NCI-H2227 (cell line): Measurements from ENCODE around the gene SHPK.

Experiments used
- DNase-seq: peaks from one replicate; lab custom pipeline; 2025; ENCODE audit not compliant: unreplicated experiment; lab: John Stamatoyannopoulos, UW

The SHPK gene

GRCh38 chr17:3660311-3660891 is 24.4 kb upstream of the SHPK start:
- DNase-seq = no peak

DNA sequence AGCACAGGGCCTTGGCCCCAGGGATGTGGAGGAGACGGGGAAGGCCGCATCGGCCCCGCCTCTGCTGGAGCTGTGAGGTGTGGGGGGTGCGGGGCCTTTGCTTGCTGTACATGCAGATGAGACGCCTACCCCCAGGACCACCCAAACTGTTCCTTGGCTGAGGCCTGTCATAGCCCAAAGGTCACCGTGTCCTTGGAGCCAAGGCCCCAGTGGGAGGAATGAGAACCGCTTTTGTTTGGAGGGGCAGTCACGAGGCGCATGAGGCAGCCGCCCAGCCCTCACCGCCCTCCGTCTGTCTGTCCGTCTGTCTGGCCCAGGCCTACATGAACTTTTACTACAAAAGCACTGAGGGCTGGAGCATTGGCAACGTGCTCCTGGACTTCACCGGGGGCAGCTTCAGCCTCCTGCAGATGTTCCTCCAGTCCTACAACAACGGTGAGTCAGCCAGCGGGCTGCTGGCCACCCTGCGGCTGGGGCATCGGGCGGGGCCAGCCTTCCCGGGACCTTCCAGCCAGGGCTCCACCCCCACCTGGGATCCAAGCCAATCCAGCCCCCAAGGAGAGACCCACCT is 23.6 kb upstream of the SHPK start:
- no peak for DNase-seq

DNA sequence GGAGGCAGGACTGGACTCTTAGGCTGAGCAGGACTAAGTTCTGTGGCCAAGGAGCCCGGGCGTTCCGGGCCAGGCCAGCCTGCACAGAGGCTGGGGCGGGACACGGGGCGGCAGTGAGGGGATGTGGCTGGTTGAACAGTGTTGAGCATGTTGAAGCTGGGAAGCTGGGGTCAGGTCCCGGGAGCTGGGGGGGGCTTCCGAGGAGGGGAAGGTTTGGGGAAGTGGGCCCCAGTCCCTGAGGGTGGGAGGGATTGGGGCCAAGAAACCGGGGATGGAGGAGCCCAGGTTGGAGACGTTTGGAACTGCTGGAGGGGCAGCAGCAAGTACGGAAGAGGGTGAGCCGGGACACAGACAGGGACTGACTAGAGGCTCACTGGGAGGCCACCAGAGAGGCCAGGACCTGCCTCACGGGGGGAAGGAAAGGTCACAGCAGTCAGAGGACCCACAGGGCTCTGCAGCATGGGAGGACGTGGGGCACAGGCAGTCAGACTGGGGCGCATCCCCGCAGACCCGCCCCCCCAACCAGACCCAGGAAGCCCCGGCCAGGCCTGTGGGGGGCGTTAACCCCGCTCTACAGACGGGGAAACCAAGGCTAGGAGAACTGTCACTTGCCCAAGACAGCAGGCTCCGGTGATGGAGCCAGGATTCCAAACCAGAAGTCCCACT is 22.9 kb upstream of the SHPK start:
- no peak for DNase-seq

DNA sequence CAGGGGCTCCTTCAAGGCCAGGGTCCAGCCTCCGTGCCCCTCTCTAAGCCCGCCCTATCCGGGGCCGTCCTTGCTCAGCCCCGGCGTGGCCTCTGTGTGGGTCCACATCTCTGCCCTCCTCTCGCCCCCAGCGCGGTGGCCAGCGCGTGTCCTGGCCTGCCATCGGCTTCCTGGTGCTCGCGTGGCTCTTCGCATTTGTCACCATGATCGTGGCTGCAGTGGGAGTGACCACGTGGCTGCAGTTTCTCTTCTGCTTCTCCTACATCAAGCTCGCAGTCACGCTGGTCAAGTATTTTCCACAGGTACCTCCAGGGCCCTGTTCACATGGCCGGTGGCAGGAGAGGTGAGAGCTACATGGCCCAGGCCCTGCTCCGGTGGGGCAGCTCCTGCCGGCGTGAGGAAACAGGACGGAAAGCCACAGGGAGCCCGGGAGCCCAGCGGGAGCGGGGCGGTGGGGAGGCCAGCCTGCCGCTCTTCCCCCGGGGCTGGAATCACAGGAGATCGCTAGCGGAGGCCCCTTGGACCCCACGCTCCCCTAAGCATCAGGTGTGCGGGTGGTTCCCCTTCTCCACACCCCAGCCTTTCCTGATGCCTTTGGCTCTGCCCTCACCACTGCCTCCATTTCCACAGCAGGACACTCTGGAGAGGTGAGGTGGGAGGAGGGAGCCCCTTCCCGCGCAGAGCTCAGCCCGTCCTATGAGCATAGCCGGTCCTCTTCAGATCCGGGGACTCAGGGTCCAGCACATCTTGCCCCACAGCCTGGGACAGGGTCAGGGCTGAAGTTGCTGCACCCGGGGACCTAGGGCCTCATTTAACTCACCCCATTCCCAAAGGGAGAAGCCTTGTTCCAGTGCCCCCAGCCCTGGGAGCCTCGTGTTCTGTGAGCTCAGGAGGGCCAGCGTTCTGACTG is 22.1 kb upstream of the SHPK start:
- DNase-seq = no peak

DNA sequence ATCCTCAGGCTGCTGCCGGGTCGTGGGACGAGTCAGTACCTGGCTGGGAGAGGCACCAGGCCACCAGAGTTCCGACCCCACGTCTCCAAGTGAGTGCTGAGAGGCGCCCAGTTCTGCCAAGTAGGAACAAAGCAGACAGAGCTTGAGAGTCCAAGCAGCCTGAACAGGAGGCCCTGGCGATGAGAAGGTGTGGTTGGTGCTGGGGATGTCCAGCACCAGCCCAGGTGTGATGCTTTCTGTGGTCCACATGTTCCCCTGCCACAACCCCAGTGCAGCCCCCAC is 21.5 kb upstream of the SHPK start:
- DNase-seq = no peak

DNA sequence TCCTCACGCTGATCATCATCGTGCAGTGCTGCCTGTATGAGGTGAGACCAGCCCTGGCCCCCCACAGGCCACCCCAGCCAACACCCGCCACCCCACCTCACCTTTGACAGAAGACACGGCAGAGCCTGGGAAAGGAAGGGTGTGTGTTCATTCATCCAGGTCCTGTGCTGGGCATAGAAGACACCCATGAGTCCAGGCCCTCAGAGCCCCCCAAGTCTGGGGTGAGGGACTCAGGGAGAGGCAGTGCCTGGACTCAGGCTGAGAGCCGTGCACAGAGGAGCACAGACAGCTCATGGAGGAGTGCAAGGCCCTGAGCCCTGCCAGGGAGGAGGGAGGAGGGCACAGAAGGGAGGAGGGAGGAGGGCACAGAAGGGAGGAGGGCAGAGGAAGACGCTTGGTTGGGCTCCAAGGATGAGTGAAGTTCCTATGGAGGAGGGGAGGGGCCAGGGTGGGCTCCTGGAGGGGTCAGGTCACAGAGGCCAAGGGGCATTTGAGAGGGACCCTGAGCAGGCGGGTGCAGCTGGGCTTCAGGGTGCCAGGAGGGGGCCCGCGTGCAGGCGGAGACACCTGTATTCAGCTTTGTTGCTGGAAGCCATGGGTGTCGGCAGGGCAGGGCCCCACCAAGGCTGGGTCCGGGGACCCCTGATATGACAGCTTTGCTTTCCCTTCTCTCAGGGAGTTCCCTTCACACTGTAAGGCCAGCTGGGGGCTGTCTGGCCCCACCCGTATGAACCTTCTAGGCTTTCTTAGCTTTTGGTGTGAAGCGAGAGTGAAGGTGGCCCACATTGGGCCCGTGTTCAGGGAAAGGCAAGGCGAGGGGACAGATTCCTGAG is 20.9 kb upstream of the SHPK start:
- DNase-seq = no peak

- no peak for DNase-seq
Measured at GRCh38 chr17:3656353-3656752, 20.3 kb upstream of the SHPK start.

- no peak for DNase-seq
Measured at GRCh38 chr17:3655766-3656165, 19.7 kb upstream of the SHPK start.

GRCh38 chr17:3647769-3648555 is 11.9 kb upstream of the SHPK start:
- DNase-seq = peak; percentile 25

DNA sequence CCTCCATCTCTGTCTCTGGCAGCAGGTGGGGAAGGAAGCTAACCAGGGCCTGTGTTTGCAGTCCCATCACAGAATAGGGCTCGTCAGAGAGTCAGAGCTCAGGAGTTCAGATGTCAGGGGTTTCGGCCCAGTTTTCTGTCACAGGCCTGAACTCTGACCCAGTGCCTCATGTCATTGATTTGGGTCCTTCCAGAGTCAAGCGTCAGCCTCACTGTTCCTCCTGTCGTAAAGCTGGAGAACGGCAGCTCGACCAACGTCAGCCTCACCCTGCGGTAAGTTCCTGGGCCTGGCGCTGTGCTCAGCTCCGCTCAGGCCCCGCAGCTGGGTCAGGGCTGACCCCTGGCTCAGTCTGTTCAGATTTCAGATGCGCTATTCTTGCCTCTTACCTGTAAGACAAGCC is 11.2 kb upstream of the SHPK start:
- no peak for DNase-seq

GRCh38 chr17:3645310-3645709 is 9.3 kb upstream of the SHPK start:
- DNase-seq = no peak

- no peak for DNase-seq
Measured at GRCh38 chr17:3643889-3644349, 7.9 kb upstream of the SHPK start.

GRCh38 chr17:3641717-3642486 is 5.9 kb upstream of the SHPK start:
- no peak for DNase-seq

- DNase-seq = no peak
Measured at GRCh38 chr17:3641014-3641413, 5.0 kb upstream of the SHPK start.

DNA sequence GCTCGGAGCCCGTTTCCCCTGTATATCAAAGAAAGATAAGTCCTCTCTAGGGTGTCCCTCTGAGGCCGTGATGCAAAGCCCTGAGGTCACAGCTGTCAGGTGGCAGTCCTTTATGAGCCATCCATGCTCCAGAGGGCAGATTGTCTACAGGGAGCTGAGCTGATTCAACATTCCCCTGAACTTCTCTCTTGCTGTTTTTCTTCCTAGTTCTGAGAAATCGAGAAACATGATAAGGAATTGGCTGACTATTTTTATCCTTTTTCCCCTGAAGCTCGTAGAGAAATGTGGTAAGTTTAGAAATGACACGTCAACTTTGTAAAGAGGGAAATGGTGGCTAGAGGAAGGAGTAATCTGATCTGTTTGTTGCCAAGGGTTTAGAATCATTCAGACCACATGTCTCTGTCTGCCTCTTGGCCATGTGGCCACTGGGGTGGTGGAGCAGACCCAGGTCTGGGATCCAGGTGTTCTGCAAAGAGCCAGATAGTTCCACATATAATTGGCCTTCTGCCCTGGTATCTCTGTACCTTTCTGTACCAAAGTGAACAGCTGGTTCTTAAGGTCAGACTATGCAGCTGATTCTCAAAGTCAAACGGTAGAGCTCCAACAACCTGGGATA is 4.0 kb upstream of the SHPK start:
- DNase-seq = no peak

GRCh38 chr17:3636908-3637373 is 891 bp upstream of the SHPK start:
- no peak for DNase-seq

DNA sequence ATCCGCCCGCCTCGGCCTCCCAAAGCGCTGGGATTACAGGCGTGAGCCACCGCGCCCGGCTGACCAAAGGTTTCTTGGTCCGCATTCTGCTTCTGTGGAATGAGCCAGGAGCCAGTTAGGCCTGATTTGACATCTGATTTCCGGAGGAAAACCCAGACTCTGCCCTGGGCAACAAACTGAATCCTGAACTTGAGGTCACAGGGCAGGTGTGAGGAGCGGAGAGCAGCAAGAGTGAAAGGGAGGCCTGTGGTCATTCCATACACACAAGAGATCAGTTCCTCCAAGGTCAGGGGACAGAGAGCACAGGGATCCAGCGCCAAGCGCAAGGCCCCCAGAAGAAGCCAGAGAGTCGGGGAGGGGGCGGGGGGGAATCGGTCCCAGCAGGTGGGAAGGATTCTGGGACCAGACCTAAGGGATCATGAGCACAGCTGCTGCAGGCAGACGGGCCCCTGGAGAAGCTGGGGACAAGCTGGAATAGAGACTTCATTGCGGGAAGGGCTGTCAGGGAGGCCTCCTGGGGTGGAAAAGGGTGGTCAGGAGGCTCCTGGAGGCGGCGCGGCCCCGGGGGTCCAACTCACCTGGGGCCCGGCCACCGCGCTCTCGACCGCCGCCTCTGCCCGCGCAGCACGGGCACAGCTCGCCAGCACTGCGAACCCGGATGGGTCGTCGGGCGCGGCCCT is 436 bp downstream of the SHPK start:
- no peak for DNase-seq

- DNase-seq = no peak
Measured at GRCh38 chr17:3632287-3632686, 3.8 kb downstream of the SHPK start.
